GM12878 (cell line): ENCODE results near the gene LDB2. TPM values are rescaled to one million over a fixed set of nuclear protein-coding genes. Genes with fewer than 3 reads are reported as not detected.

Experiments used
- ATAC-seq: fragments of 200-7000 bp; cut with Tn5 transposase; 3 replicates; pipeline ENCODE4 v1.9.1; 2020; ENCODE audit warnings: mild to moderate bottlenecking, moderate library complexity
- BruUV-seq: library from RNA; stranded (reverse); fragments of 400-500 nt; replicated peaks from 2 replicates; lab custom pipeline; 2021; lab: Mats Ljungman, UMichigan
- CTCF ChIA-PET: fragments of 300-600 bp; sonication (Branson Sonifier 250); formaldehyde crosslinking; extraction: SDS; loops from one replicate; lab custom pipeline; 2021; ENCODE audit warnings: inconsistent platforms; lab: Yijun Ruan, JAX
- POLR2A ChIA-PET: fragments of 350-600 bp; formaldehyde crosslinking; extraction: SDS; loops from one replicate; lab custom pipeline; 2021; ENCODE audit warnings: inconsistent platforms; lab: Charles Lee
- RAD21 ChIA-PET: fragments of 300-600 bp; sonication (Branson Sonifier 250); formaldehyde crosslinking; loops from one replicate; lab custom pipeline; 2023; ENCODE audit warnings: antibody characterized with exemption; ENCODE audit not compliant: unreplicated experiment; lab: Charles Lee
- SMC1A ChIA-PET: fragments of 300-600 bp; sonication (Branson Sonifier 250); formaldehyde crosslinking; loops from one replicate; lab custom pipeline; 2023; ENCODE audit not compliant: unreplicated experiment, uncharacterized antibody; lab: Charles Lee
- DNase-seq: peaks from one replicate; pipeline ENCODE4 v3.0.0-alpha.2; 2011; ENCODE audit warnings: low read depth, low spot score
- FAIRE-seq: peaks from 3 replicates; lab custom pipeline; 2011; peaks lifted over from hg19 to GRCh38; lab: Jason Lieb, UNC
- H2AFZ ChIP-seq: 2 replicates; pipeline ENCODE4 v1.6.0; 2011; ENCODE audit warnings: low read depth, low read length, control low read depth; ENCODE audit not compliant: control insufficient read depth
- H3K27ac ChIP-seq: 2 replicates; pipeline ENCODE4 v1.5.1; 2011; ENCODE audit warnings: control low read depth; ENCODE audit not compliant: control insufficient read depth, insufficient read depth
- H3K27me3 ChIP-seq, 2 experiments: replicated peaks in 1 of 2; 2 replicates each; pipeline versions ENCODE4 v1.6.0 to v1.6.1; 2011; ENCODE audit warnings: low read length in 1 of 2; ENCODE audit not compliant: control insufficient read depth in 2 of 2, insufficient read depth in 2 of 2
- H3K36me3 ChIP-seq, 2 experiments: 2 replicates each; pipeline ENCODE4 v1.5.1; 2011; ENCODE audit warnings: low read length in 1 of 2; ENCODE audit not compliant: control insufficient read depth in 2 of 2, insufficient read depth in 2 of 2
- H3K4me1 ChIP-seq: 2 replicates; pipeline ENCODE4 v1.6.1; 2011; ENCODE audit warnings: mild to moderate bottlenecking, low read length, moderate library complexity, mixed read lengths; ENCODE audit not compliant: control insufficient read depth, insufficient read depth
- H3K4me2 ChIP-seq: 2 replicates; pipeline ENCODE4 v1.6.0; 2011; ENCODE audit warnings: control low read depth; ENCODE audit not compliant: control insufficient read depth, insufficient read depth
- H3K4me3 ChIP-seq: fragments of 200-600 bp; sonication (generic); 2 replicates; pipeline ENCODE4 v1.5.1; 2016
- H3K79me2 ChIP-seq: 2 replicates; pipeline ENCODE4 v1.6.0; 2011; ENCODE audit warnings: low read length; ENCODE audit not compliant: control insufficient read depth, insufficient read depth
- H3K9ac ChIP-seq: 2 replicates; pipeline ENCODE4 v1.8.0; 2011; ENCODE audit warnings: low read length, control low read depth, mixed read lengths; ENCODE audit not compliant: control insufficient read depth, insufficient read depth
- H3K9me3 ChIP-seq: replicated peaks from 3 replicates; pipeline ENCODE4 v1.5.1; 2011; ENCODE audit warnings: mild to moderate bottlenecking, low read length; ENCODE audit not compliant: control insufficient read depth, insufficient read depth
- H4K20me1 ChIP-seq: 2 replicates; pipeline ENCODE4 v1.6.0; 2011; ENCODE audit not compliant: control insufficient read depth, insufficient read depth
- ATF7 ChIP-seq: fragments of 450-650 bp; IDR thresholded peaks from 2 replicates; pipeline ENCODE4 v1.6.1; 2016; ENCODE audit warnings: low read depth, mild to moderate bottlenecking
- BHLHE40 ChIP-seq, 2 experiments: fragments of 450-650 bp in 1 of 2; IDR thresholded peaks; 2 replicates each; pipeline ENCODE4 v1.6.1; 2011 to 2017; ENCODE audit warnings: low read depth in 2 of 2, borderline replicate concordance in 1 of 2, improper control_type of control experiment in 1 of 2, low read length in 1 of 2, mild to moderate bottlenecking in 1 of 2
- CHD2 ChIP-seq: IDR thresholded peaks from 2 replicates; pipeline ENCODE4 v1.6.1; 2011; ENCODE audit warnings: low read depth, low read length, improper control_type of control experiment, borderline replicate concordance
- E2F8 ChIP-seq: fragments of 450-650 bp; IDR thresholded peaks from 2 replicates; pipeline ENCODE4 v1.6.1; 2018; ENCODE audit warnings: mild to moderate bottlenecking, low read depth, moderate library complexity; ENCODE audit not compliant: partially characterized antibody
- MTA3 ChIP-seq: IDR thresholded peaks from 2 replicates; pipeline ENCODE4 v1.6.1; 2012; ENCODE audit warnings: low read length, inconsistent platforms, borderline replicate concordance
- POLR2A ChIP-seq: IDR thresholded peaks from 2 replicates; pipeline ENCODE4 v1.6.1; 2011; ENCODE audit warnings: low read depth, mild to moderate bottlenecking, low read length
- RB1 ChIP-seq: fragments of 450-650 bp; formaldehyde crosslinking; IDR thresholded peaks from 2 replicates; pipeline ENCODE4 v1.6.1; 2017; ENCODE audit warnings: mild to moderate bottlenecking, borderline replicate concordance
- SMAD5 ChIP-seq: IDR thresholded peaks from 2 replicates; pipeline ENCODE4 v1.6.1; 2016; ENCODE audit warnings: antibody characterized with exemption, low read depth
- SP1 ChIP-seq: IDR thresholded peaks from one replicate; pipeline ENCODE4 v1.6.1; 2011; ENCODE audit warnings: low read depth, low read length
- SPI1 ChIP-seq: IDR thresholded peaks from 2 replicates; pipeline ENCODE4 v1.6.1; 2011; ENCODE audit warnings: low read depth, mild to moderate bottlenecking, low read length, moderate library complexity, borderline replicate concordance; ENCODE audit not compliant: insufficient read depth
- TCF7 ChIP-seq: IDR thresholded peaks from 2 replicates; pipeline ENCODE4 v1.6.1; 2014; ENCODE audit warnings: antibody characterized with exemption, borderline replicate concordance
- YY1 ChIP-seq: IDR thresholded peaks from 2 replicates; pipeline ENCODE4 v1.6.1; 2011; ENCODE audit warnings: low read depth, mild to moderate bottlenecking, low read length
- ZBED1 ChIP-seq: IDR thresholded peaks from 2 replicates; pipeline ENCODE4 v1.6.1; 2016; ENCODE audit warnings: borderline replicate concordance
- ZNF24 ChIP-seq: fragments of 450-650 bp; IDR thresholded peaks from 2 replicates; pipeline ENCODE4 v1.6.1; 2017; ENCODE audit warnings: antibody characterized with exemption, mild to moderate bottlenecking
- WGBS: methylation state at CpG from one replicate; pipeline ENCODE4 v1.1.6; 2016; ENCODE audit warnings: low lambda C conversion rate; ENCODE audit not compliant: insufficient replicate concordance, insufficient coverage; ENCODE audit errors: missing lambda C conversion rate; 5-methylcytosine and 5-hydroxymethylcytosine counted together
- in situ Hi-C: fragments of 300-500 bp; cut with MboI; formaldehyde crosslinking; loops from 9 replicates; pipeline ENCODE4 v1.14.3; 2018; ENCODE audit warnings: mixed read lengths
- intact Hi-C: fragments of 100-400 bp; cut with micrococcal nuclease; formaldehyde crosslinking; loops from one replicate; pipeline ENCODE4 v1.14.2; 2022; ENCODE audit not compliant: unreplicated experiment
- polyA plus RNA-seq, 11 experiments: library from polyadenylated mRNA; depleted of rRNA in 4 of 11; unstranded in 6 of 11; stranded (reverse) in 5 of 11; fragments of >200 nt; fragmentation: Nextera tagmentation in 4 of 11; fragmentation: Illumina TruSeq in 1 of 11; extraction: Ambion mirVana in 4 of 11; extraction: Trizol in 1 of 11; gene quantifications; 1 replicate in 1 of 11; 2 replicates in 10 of 11; pipeline versions ENCODE4 v1.2.1 to v1.2.3, GENCODE V29; 2011 to 2016; ENCODE audit warnings: inconsistent platforms in 2 of 11, missing spikeins in 2 of 11, low read depth in 1 of 11
- total RNA-seq, 4 experiments: library from RNA; depleted of rRNA in 3 of 4; stranded (reverse); fragments of >200 nt in 3 of 4; fragmentation: Illumina TruSeq in 1 of 4; extraction: Trizol in 1 of 4; gene quantifications; 2 replicates each; pipeline versions ENCODE4 v1.2.1 to v1.2.3, GENCODE V29; 2013 to 2021

Gene LDB2
- total and polyA plus RNA-seq, 10 of the 15 experiments (the other 5 are each of a cell fraction or from before 2014, with no cell fraction given): 0.15 TPM; not detected in 9

- Histone ChIP-seq H3K9me3 (no peaks in the 10 kb centered on the region), H3K4me3 (no peak overlapping the region), H2AFZ (no peak overlapping the region), H3K36me3 (no peaks in the 10 kb centered on the region), H3K79me2 (no peaks in the 10 kb centered on the region), H4K20me1 (no peaks in the 10 kb centered on the region), H3K27me3 (no peaks in the 10 kb centered on the region), H3K27ac (no peak overlapping the region), H3K4me1 (no peaks in the 10 kb centered on the region), H3K9ac (no peak overlapping the region), H3K4me2 (no peak overlapping the region)
- WGBS: 0% methylated on average over 3 of the region's 3 CpGs
- in situ Hi-C loops: loop anchor here (10.0 kb wide), 1 partner anchor 57 kb away; the partner anchor contains the start of gene LDB2
- no peak for FAIRE-seq
- intact Hi-C loops: no loop called here
- TF ChIP-seq SP1: no peak
- TF ChIP-seq SMAD5: no peak
- TF ChIP-seq ZBED1: no peak
- TF ChIP-seq BHLHE40 (IDR thresholded peaks at IDR 0.05; ENCODE audit: borderline replicate concordance in 1 of 2, low read depth in 2 of 2, low read length in 1 of 2): no peak
- no peak for TF ChIP-seq POLR2A
- TF ChIP-seq ATF7: no peak
- TF ChIP-seq MTA3: no peak
- no peak for TF ChIP-seq TCF7
- TF ChIP-seq CHD2: no peak
- no peak for TF ChIP-seq ZNF24
- no peak for TF ChIP-seq E2F8
- no peak for TF ChIP-seq YY1
- TF ChIP-seq SPI1: no peak
- no peak for TF ChIP-seq RB1
- ChIA-PET SMC1A (no interaction called here), RAD21 (no interaction called here), CTCF (no interaction called here), POLR2A (no interaction called here)
- no TSS peak for BruUV-seq
- DNase-seq: no peak
- ATAC-seq: no peak
These were observed 61.0 kb downstream of the LDB2 start for GRCh38 chr4:16837475-16837874.
